H1 (cell line): ENCODE results near the gene STAT2. TPM values are rescaled to one million over a fixed set of nuclear protein-coding genes. Genes with fewer than 3 reads are reported as not detected.

Source experiments
- CTCF ChIA-PET: fragments of 300-600 bp; sonication (Branson Sonifier 250); formaldehyde crosslinking; loops from one replicate; lab custom pipeline; 2021; ENCODE audit not compliant: partially characterized antibody; lab: Charles Lee
- POLR2A ChIA-PET: fragments of 300-600 bp; sonication (Branson Sonifier 250); formaldehyde crosslinking; loops from one replicate; lab custom pipeline; 2021; ENCODE audit warnings: inconsistent platforms; ENCODE audit not compliant: partially characterized antibody; lab: Charles Lee
- DNase-seq, 2 experiments: peaks; one replicate each; pipeline versions ENCODE4 v3.0.0 to v3.0.0-alpha.2; 2010 to 2022; ENCODE audit warnings: low spot score in 2 of 2, low read depth in 1 of 2, mixed read lengths in 1 of 2
- FAIRE-seq: peaks from 2 replicates; lab custom pipeline; 2011; peaks lifted over from hg19 to GRCh38; lab: Jason Lieb, UNC
- H2AFZ ChIP-seq: 2 replicates; pipeline ENCODE4 v1.8.1; 2012; ENCODE audit warnings: low read length, inconsistent platforms
- H2AK5ac ChIP-seq: 2 replicates; pipeline ENCODE4 v1.6.1; 2013; ENCODE audit warnings: low read depth, low read length
- H2BK120ac ChIP-seq: replicated peaks from 2 replicates; pipeline ENCODE3; 2013; ENCODE audit warnings: low read depth, low read length, inconsistent platforms
- H2BK12ac ChIP-seq: 2 replicates; pipeline ENCODE4 v1.6.1; 2013; ENCODE audit warnings: low read depth, low read length
- H2BK15ac ChIP-seq: 2 replicates; pipeline ENCODE4 v1.6.1; 2013; ENCODE audit warnings: low read length
- H2BK20ac ChIP-seq: 2 replicates; pipeline ENCODE4 v1.6.1; 2013; ENCODE audit warnings: low read length
- H2BK5ac ChIP-seq: 2 replicates; pipeline ENCODE4 v1.6.1; 2013; ENCODE audit warnings: low read depth, low read length
- H3K14ac ChIP-seq: 2 replicates; pipeline ENCODE4 v1.6.1; 2013; ENCODE audit warnings: inconsistent platforms; ENCODE audit not compliant: insufficient read length
- H3K18ac ChIP-seq: 2 replicates; pipeline ENCODE4 v1.6.1; 2013; ENCODE audit warnings: low read length; ENCODE audit errors: extremely low read depth
- H3K23ac ChIP-seq: 2 replicates; pipeline ENCODE4 v1.6.1; 2013; ENCODE audit warnings: inconsistent platforms; ENCODE audit not compliant: insufficient read length
- H3K23me2 ChIP-seq: 2 replicates; pipeline ENCODE4 v1.6.1; 2013; ENCODE audit warnings: low read depth, low read length
- H3K27ac ChIP-seq: 2 replicates; pipeline ENCODE4 v1.6.1; 2011; ENCODE audit warnings: low read depth, low read length, inconsistent platforms
- H3K27me3 ChIP-seq, 4 experiments: replicated peaks in 1 of 4; 1 replicate in 1 of 4; 2 replicates in 3 of 4; pipeline versions ENCODE4 v1.6.1 to v1.8.1; 2011 to 2013; ENCODE audit warnings: low read length in 3 of 4, mild to moderate bottlenecking in 3 of 4, inconsistent platforms in 2 of 4, mixed read lengths in 2 of 4, moderate library complexity in 1 of 4; ENCODE audit not compliant: control insufficient read depth in 3 of 4, insufficient read depth in 3 of 4; ENCODE audit errors: extremely low read depth in 1 of 4
- H3K36me3 ChIP-seq, 4 experiments: 2 replicates each; pipeline versions ENCODE4 v1.6.1 to v1.8.1; 2011 to 2013; ENCODE audit warnings: mild to moderate bottlenecking in 4 of 4, low read length in 3 of 4, moderate library complexity in 2 of 4, control low read depth in 1 of 4, inconsistent platforms in 1 of 4; ENCODE audit not compliant: insufficient read depth in 4 of 4, control insufficient read depth in 2 of 4
- H3K4ac ChIP-seq: replicated peaks from 2 replicates; pipeline ENCODE3; 2013; ENCODE audit warnings: low read length, low read depth, mixed read lengths, inconsistent platforms; ENCODE audit not compliant: insufficient read length
- H3K4me1 ChIP-seq, 4 experiments: replicated peaks in 1 of 4; 1 replicate in 1 of 4; 2 replicates in 3 of 4; pipeline versions ENCODE4 v1.6.1 to v1.8.1; 2011 to 2013; ENCODE audit warnings: low read length in 3 of 4, inconsistent platforms in 2 of 4, mixed read lengths in 1 of 4; ENCODE audit not compliant: insufficient read depth in 4 of 4, control insufficient read depth in 3 of 4
- H3K4me2 ChIP-seq, 2 experiments: 2 replicates each; pipeline versions ENCODE4 v1.6.1 to v1.8.1; 2011 to 2013; ENCODE audit warnings: low read depth in 2 of 2, low read length in 2 of 2, control low read depth in 1 of 2, inconsistent platforms in 1 of 2, mild to moderate bottlenecking in 1 of 2; ENCODE audit not compliant: insufficient read depth in 1 of 2
- H3K4me3 ChIP-seq, 4 experiments: fragments of 200-600, 300-600 bp in 1 of 4; sonication (generic), shearing (Covaris generic), sonication (Bioruptor Twin) in 1 of 4; 2 replicates each; pipeline versions ENCODE4 v1.5.1 to v1.8.1; 2011 to 2016; ENCODE audit warnings: low read length in 4 of 4, low read depth in 3 of 4, control low read depth in 2 of 4, inconsistent platforms in 2 of 4, mild to moderate bottlenecking in 2 of 4, mixed read lengths in 1 of 4, moderate library complexity in 1 of 4; ENCODE audit not compliant: insufficient read depth in 2 of 4; ENCODE audit errors: extremely low read depth in 1 of 4
- H3K56ac ChIP-seq: replicated peaks from 2 replicates; pipeline ENCODE3; 2013; ENCODE audit warnings: low read depth, mild to moderate bottlenecking, mixed read lengths, low read length, inconsistent platforms; ENCODE audit not compliant: insufficient read length
- H3K79me1 ChIP-seq: 2 replicates; pipeline ENCODE4 v1.6.1; 2013; ENCODE audit warnings: low read depth, low read length, control low read depth
- H3K79me2 ChIP-seq, 2 experiments: 2 replicates each; pipeline versions ENCODE4 v1.6.1 to v1.8.1; 2012 to 2013; ENCODE audit warnings: low read length in 2 of 2, mild to moderate bottlenecking in 2 of 2, inconsistent platforms in 1 of 2; ENCODE audit not compliant: insufficient read depth in 2 of 2, control insufficient read depth in 1 of 2
- H3K9ac ChIP-seq, 4 experiments: replicated peaks in 1 of 4; 1 replicate in 1 of 4; 2 replicates in 3 of 4; pipeline versions ENCODE4 v1.6.1 to v1.8.1; 2011 to 2013; ENCODE audit warnings: low read depth in 3 of 4, low read length in 3 of 4, control low read depth in 2 of 4, mild to moderate bottlenecking in 2 of 4, moderate library complexity in 2 of 4, inconsistent platforms in 1 of 4; ENCODE audit errors: extremely low read depth in 1 of 4
- H3K9me3 ChIP-seq, 2 experiments: 2 replicates each; pipeline versions ENCODE4 v1.6.1 to v1.8.1; 2012 to 2013; ENCODE audit warnings: mild to moderate bottlenecking in 2 of 2, moderate library complexity in 2 of 2, control low read depth in 1 of 2, inconsistent platforms in 1 of 2, low read depth in 1 of 2, low read length in 1 of 2, mixed read lengths in 1 of 2; ENCODE audit not compliant: insufficient read depth in 2 of 2
- H4K20me1 ChIP-seq, 2 experiments: replicated peaks in 1 of 2; 2 replicates each; pipeline versions ENCODE3 to v1.8.1; 2011 to 2013; ENCODE audit warnings: inconsistent platforms in 2 of 2, low read length in 2 of 2, mild to moderate bottlenecking in 1 of 2; ENCODE audit not compliant: insufficient read depth in 2 of 2, control insufficient read depth in 1 of 2
- H4K5ac ChIP-seq: 2 replicates; pipeline ENCODE4 v1.6.1; 2013; ENCODE audit warnings: low read length, low read depth, mixed read lengths, inconsistent platforms; ENCODE audit not compliant: insufficient read length
- H4K8ac ChIP-seq: 2 replicates; pipeline ENCODE4 v1.8.0; 2013; ENCODE audit warnings: mild to moderate bottlenecking, moderate library complexity, low read length, inconsistent platforms; ENCODE audit not compliant: insufficient read depth; ENCODE audit errors: extremely low read depth
- H4K91ac ChIP-seq: replicated peaks from 2 replicates; pipeline ENCODE3; 2013; ENCODE audit warnings: low read length, mixed read lengths, inconsistent platforms; ENCODE audit not compliant: insufficient read length
- BACH1 ChIP-seq: IDR thresholded peaks from 2 replicates; pipeline ENCODE4 v1.6.1; 2012; ENCODE audit warnings: low read length, improper control_type of control experiment
- CBX5 ChIP-seq: fragments of 300-800, 300-1000 bp; sonication (generic); IDR thresholded peaks from 2 replicates; pipeline ENCODE4 v1.7.1; 2016; ENCODE audit warnings: antibody characterized with exemption, low read length, low read depth
- CEBPB ChIP-seq: IDR thresholded peaks from 2 replicates; pipeline ENCODE4 v1.6.1; 2012; ENCODE audit warnings: low read depth, low read length
- CHD2 ChIP-seq: IDR thresholded peaks from 2 replicates; pipeline ENCODE4 v1.6.1; 2012; ENCODE audit warnings: low read length, improper control_type of control experiment
- FOSL1 ChIP-seq: IDR thresholded peaks from 2 replicates; pipeline ENCODE4 v1.6.1; 2011; ENCODE audit warnings: mild to moderate bottlenecking, low read depth, low read length, moderate library complexity; ENCODE audit not compliant: insufficient read depth
- KDM5A ChIP-seq: fragments of 200-600 bp; IDR thresholded peaks from 2 replicates; pipeline ENCODE4 v1.7.1; 2012; ENCODE audit warnings: mild to moderate bottlenecking, low read length, inconsistent platforms, mixed read lengths
- NRF1 ChIP-seq: IDR thresholded peaks from 2 replicates; pipeline ENCODE4 v1.6.1; 2011; ENCODE audit warnings: mild to moderate bottlenecking, low read depth, low read length, improper control_type of control experiment
- PHF8 ChIP-seq: fragments of 200-600 bp; sonication (generic); conservative IDR thresholded peaks from 2 replicates; pipeline ENCODE4 v1.7.1; 2012; ENCODE audit warnings: low read depth, mild to moderate bottlenecking, inconsistent platforms, low read length, moderate library complexity
- POU5F1 ChIP-seq: IDR thresholded peaks from 2 replicates; pipeline ENCODE4 v1.6.1; 2011; ENCODE audit warnings: low read depth, mild to moderate bottlenecking, low read length, moderate library complexity
- RFX5 ChIP-seq: IDR thresholded peaks from 2 replicates; pipeline ENCODE4 v1.6.1; 2011; ENCODE audit warnings: low read depth, low read length, improper control_type of control experiment, borderline replicate concordance
- RNF2 ChIP-seq: fragments of 200-900, 300-1000 bp; sonication (generic); IDR thresholded peaks from 2 replicates; pipeline ENCODE4 v1.7.1; 2016; ENCODE audit warnings: borderline replicate concordance, low read depth, mild to moderate bottlenecking, antibody characterized with exemption, low read length; ENCODE audit not compliant: poor library complexity, severe bottlenecking; ENCODE audit errors: missing control alignments
- SAP30 ChIP-seq: fragments of 300-600 bp; sonication (generic); IDR thresholded peaks from 2 replicates; pipeline ENCODE4 v1.7.1; 2012; ENCODE audit warnings: low read length, moderate library complexity, mild to moderate bottlenecking, inconsistent platforms; ENCODE audit not compliant: insufficient read depth, insufficient replicate concordance
- SIX5 ChIP-seq: IDR thresholded peaks from 2 replicates; pipeline ENCODE4 v1.6.1; 2011; ENCODE audit warnings: mild to moderate bottlenecking, low read depth, low read length
- SP1 ChIP-seq: IDR thresholded peaks from 2 replicates; pipeline ENCODE4 v1.6.1; 2011; ENCODE audit warnings: low read depth, low read length
- TCF12 ChIP-seq: IDR thresholded peaks from 2 replicates; pipeline ENCODE4 v1.6.1; 2011; ENCODE audit warnings: low read depth, mild to moderate bottlenecking, low read length
- WGBS, 2 experiments: shearing (Covaris generic) in 1 of 2; methylation state at CpG; one replicate each; pipeline versions ENCODE4 v1.1.6 to v1.1.7; 2013 to 2015; ENCODE audit warnings: low lambda C conversion rate in 2 of 2, mixed read lengths in 2 of 2, inconsistent platforms in 1 of 2, low coverage in 1 of 2, missing lambda C conversion rate in 1 of 2; ENCODE audit not compliant: insufficient replicate concordance in 2 of 2, insufficient coverage in 1 of 2, insufficient read length in 1 of 2; ENCODE audit errors: extremely low coverage in 1 of 2, missing lambda C conversion rate in 1 of 2; 5-methylcytosine and 5-hydroxymethylcytosine counted together
- polyA plus RNA-seq, 7 experiments: library from polyadenylated mRNA; depleted of rRNA in 3 of 7; stranded (reverse) in 5 of 7; unstranded in 2 of 7; fragments of >200 nt in 5 of 7; fragments of 200-250 nt in 2 of 7; gene quantifications; 1 replicate in 5 of 7; 2 replicates in 1 of 7; 4 replicates in 1 of 7; pipeline versions ENCODE4 v1.2.1 to v1.2.3, GENCODE V29; 2011 to 2013; ENCODE audit warnings: missing spikeins in 2 of 7, mixed read lengths in 2 of 7
- total RNA-seq: library from RNA; stranded (reverse); fragmentation: NEBNext Ultra II Directional; extraction: Animal tissue kit (Norgen Biotek cat#: 25700); gene quantifications from 2 replicates; pipeline ENCODE4 v1.2.1, GENCODE V29; 2021

The STAT2 gene
- total and polyA plus RNA-seq, 2 of the 8 experiments (the other 6 are each of a cell fraction or from before 2014, with no cell fraction given), result 37.1 to 44.7 TPM

DNA sequence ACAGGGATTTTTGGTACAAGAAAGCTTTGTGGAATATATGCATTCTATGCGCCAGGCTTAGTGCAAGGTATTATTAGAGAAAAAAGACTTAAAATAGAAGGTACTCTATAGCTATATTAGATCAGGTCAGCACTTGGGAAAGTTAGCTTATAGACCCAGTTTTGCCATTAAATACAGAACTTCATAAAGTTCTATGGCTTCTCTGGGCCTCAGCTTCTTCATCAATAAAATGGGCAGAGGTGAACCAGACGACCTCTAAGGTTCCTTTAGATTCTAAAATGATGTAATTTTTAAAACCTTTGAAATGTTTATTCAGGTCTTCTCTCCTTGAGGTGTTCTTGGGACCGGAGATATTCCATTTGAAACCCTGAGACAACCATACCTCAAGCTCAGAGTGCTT is 51.2 kb downstream of the STAT2 start:
- CTCF ChIA-PET, result interaction anchor here (0.6 to 1.6 kb wide), 5 partner anchors 9 to 155 kb away, joined by 3 to 4 read pairs (median 4); no protein-coding TSS in a partner anchor
- TF ChIP-seq POU5F1, result no peak
- TF ChIP-seq FOSL1, result no peak
- no peak for TF ChIP-seq TCF12
- no peak for TF ChIP-seq CEBPB
- TF ChIP-seq KDM5A, result no peak
- no peak for TF ChIP-seq PHF8
- no peak for TF ChIP-seq SP1
- no peak for TF ChIP-seq NRF1
- no peak for TF ChIP-seq CBX5
- TF ChIP-seq BACH1, result no peak
- no peak for TF ChIP-seq SAP30
- TF ChIP-seq RNF2, result no peak
- TF ChIP-seq SIX5, result no peak
- no peak for TF ChIP-seq RFX5
- TF ChIP-seq CHD2, result no peak

More for the DNA sequence above, 51.2 kb downstream of the STAT2 start:
- Histone ChIP-seq H2BK120ac (no peak overlapping the region), H3K4me1 (no peaks in the 10 kb centered on the region), H2AFZ (no peak overlapping the region), H2AK5ac (no peak overlapping the region), H4K91ac (no peak overlapping the region), H3K23ac (no peak overlapping the region), H2BK5ac (no peak overlapping the region), H3K9me3 (no peaks in the 10 kb centered on the region), H3K27ac (no peak overlapping the region), H2BK15ac (no peak overlapping the region), H4K20me1 (no peaks in the 10 kb centered on the region), H3K9ac (no peak overlapping the region), H4K8ac (no peak overlapping the region), H3K4ac (no peak overlapping the region), H3K23me2 (no peaks in the 10 kb centered on the region), H4K5ac (no peak overlapping the region), H3K18ac (no peak overlapping the region), H2BK12ac (no peak overlapping the region), H3K14ac (no peak overlapping the region), H2BK20ac (no peak overlapping the region), H3K56ac (no peak overlapping the region), H3K27me3 (no peaks in the 10 kb centered on the region), H3K79me1 (no peaks in the 10 kb centered on the region), H3K79me2 (no peaks in the 10 kb centered on the region), H3K4me2 (no peak overlapping the region), H3K36me3 (peaks cover 5 to 70% (median 46%) of the 10 kb centered on the region in 4 experiments; a peak in 7 of 8 replicates), H3K4me3 (no peak overlapping the region)
- FAIRE-seq, result no peak
- DNase-seq, result no peak
- POLR2A ChIA-PET, result interaction anchor here (0.8 to 2.6 kb wide), 12 partner anchors 9 to 193 kb away, joined by 3 to 11 read pairs (median 4); partner anchors contain the start of genes ANKRD52, COQ10A, IL23A and TIMELESS
- 91% methylated on average over 3 of the region's 3 CpGs; no CpG with 5 or more reads in 1 of the 2 experiments for WGBS, 2 experiments
